NCI-H345 treated with DMSO at 0.1 percent for 48 hours (cell line): ENCODE measurements around the gene PCSK1.
"Not testable (repeated sequence)": the region's sequence is repeated elsewhere in the genome, so short reads cannot be mapped to it uniquely, and the experiment has no call there.

Experiments
- DNase-seq: peaks from one replicate; lab custom pipeline; 2025; ENCODE audit not compliant: unreplicated experiment; lab: John Stamatoyannopoulos, UW

PCSK1 gene

DNA sequence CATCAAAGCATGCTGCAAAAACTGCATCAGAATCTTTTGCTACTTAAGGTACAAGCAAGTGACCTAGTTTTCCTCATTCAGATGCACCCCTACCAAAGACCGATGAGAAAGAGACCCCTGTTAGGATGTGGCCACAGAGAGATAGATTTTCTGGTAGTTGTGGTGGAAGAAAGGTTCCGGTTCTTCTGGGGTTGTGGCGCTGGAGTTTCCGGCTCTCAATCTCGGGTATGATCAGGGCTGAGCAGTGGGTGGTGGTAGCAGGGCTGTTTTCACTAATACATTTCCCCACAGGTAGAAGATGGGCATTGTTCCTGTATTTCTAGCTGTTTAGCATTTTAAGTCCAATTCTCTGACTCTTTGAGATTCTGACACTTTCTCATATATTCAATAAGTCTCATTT lies 58.4 kb downstream of the PCSK1 start:
- DNase-seq = no peak

DNA sequence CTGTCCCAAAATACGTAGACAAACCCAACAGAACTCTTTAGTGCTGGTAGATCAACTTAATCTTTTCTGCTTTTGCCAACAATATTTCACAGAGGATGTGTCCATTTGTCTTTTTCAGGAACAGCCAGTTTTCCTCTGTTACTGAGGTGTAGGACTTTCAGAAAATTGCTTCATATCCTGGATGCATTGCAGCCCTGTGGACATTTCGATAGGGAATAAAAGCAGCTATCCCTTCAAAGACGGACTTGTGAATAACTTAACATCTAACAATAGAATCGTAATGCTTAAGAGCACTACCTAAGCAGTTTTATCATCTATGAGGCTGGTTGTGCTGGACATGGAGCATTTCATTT lies 59.7 kb downstream of the PCSK1 start:
- DNase-seq = no peak

DNA sequence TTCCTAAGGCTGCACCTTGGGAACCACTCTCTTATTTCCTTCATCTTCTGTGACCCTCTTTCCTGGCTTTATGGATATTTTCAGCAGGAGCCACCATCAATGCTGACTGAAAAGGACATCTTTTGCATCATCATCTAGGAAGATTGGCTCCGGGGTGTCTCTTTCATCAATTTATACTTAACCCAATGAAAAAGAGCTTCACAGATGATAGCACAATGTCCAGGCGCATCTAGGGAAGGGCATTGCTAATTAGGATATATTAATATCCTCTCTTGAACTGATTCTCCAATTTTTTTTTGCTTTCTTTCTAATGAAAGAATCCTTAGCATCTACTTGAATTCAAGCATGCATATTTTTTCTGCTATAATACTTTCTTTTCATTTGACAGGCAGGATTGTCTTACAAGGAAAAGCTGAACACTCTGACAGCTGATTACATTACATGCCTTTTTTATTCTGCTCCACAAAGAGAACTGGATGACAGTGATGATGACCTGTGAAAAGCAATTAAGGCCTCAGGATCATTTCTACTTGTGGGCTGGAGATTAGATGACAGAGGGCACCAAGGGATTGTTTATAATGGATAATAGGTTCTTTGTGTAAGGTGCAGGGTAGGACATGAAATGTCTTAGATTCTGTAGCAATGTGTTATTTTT lies 60.2 kb downstream of the PCSK1 start:
- no peak for DNase-seq

DNA sequence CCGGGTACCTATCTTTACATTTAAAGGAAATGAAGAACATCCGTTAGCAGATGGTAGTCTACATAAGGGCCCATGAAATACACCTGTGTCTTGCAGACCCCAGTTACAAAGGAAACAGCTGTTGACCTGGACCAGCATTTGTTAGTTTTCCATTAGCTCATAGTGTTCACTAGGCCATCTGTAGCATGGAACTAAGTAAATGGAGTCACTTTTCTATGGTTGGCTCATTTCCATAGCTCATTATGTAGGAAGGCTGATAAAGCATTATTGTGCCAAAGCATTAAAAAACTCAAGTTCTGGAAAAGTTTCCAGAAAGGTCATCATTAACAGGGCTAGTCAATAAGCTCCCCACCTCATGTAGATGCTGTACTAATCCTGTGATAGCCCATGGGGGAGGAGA lies 62.1 kb downstream of the PCSK1 start:
- DNase-seq = no peak

DNA sequence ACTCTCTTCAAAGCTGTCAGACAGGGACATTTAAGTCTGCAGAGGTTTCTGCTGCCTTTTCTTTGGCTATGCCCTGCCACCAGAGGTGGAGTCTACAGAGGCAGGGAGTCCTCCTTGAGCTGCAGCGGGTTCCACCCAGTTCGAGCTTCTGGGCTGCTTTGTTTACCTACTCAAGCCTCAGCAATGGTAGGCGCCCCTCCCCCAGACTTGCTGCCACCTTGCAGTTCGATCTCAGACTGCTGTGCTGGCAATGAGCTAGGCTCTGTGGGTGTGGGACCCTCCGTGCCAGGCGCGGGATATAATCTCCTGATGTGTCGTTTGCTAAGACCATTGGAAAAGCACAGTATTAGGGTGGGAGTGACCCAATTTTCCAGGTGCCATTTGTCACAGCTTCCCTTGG lies 65.7 kb downstream of the PCSK1 start:
- not testable (repeated sequence) for DNase-seq

DNA sequence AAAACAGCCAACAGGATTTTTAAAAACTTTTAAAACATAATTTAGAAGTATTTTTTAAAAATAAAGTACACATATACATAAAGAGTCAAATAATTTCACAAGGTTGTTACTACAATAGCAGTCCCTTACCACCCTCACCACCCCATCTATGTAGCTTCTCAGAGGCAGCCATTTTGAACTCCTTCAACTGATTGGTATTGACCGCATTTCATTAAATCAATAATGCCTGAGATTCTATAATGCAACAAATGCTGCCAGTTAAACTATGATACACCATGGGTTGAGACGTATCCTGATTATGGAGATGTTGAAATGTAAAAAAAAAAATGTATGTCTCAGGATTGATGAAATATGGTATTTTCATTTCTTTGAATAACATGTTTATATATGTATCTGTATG lies 78.8 kb downstream of the PCSK1 start:
- no peak for DNase-seq

DNA sequence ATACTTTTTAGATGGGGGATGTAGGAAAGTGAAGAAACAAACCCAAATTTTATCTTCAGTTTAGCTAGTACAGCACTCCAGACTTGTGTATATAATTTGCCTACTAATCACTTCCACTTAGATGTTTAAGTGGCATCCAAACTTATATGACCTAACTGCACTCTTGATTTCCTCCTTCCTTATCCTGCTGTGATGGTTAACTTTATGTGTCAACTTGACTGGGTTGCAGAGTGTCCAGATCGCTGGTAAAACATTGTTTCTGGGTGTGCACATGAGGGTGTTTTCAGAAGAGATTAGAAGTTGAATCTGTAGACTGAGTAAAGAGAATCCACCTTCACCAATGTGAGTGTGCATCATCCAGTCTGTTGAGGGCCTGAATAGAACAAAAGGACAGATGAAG lies 79.8 kb downstream of the PCSK1 start:
- no peak for DNase-seq

DNA sequence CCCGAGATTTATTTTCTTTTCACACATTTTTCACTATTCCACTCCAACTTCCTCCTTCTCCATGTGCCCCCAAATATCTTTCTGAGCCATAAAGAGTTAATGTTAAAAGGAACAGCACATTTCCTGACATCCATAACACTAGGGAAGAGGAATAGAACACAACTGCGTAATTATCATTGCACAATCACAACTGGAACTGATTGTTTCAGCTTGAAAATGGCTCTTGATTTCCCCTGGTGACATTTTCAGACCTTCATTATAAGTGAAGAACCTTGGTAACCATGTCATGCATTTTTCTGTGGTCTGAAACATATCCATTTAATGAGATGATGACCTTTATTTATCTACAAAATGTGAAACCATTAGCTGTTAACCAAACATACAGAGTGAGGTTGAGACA lies 82.4 kb downstream of the PCSK1 start:
- no peak for DNase-seq

DNA sequence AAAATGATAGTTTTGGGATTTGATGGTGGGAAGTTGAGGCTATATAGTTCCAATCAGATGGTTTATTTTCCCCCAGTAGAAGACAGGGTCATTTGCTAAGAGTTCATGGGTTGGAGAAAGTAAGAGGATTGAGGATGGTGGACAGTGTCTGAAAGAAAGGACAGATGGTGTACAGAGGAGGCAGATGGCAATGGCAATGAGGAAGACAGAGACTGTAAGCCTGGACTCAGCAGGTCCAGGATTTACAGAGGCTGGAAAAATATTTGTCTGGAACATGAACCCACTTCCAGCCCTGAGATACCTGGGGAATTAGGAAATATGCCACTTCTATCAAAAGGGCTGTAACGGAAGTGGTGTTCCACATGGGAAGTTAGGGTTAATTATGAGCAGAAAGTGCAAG lies 84.5 kb downstream of the PCSK1 start:
- no peak for DNase-seq

DNA sequence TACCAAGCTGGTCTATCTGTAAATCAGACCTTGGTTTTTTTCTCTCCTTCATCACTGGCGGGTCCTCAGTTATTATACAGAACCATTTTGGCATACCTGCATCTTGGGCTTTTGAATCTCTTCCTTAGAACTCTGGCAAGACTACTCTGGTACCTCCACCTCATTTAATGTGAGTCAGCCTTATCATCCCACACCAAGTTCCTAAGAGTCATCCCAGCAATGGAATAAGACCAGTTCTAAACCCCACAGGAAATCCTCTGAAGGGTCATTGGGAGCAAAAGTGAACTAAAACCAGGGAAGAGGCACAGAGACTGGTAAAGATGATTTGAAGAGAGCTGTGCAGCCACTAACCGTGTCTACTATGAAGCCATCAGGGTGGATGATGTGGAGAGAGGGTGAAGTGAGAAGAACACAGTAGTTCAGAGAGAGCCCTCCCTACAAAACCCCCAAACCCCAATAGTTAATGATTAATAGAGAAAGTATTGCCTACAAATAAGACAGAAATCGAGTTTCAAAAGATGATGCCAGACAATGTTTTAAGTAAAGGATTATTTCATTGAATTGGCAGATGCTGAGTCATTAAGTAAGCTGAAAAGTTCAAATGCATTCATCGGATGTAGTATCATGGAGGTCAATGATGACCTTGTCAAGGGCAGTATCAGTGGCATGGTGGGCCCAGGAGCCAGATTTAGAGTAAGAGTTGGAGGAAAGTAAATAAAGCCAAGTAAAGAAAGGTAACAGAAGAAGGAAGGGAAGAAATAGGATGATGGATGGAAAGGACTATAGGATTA lies 85.4 kb downstream of the PCSK1 start:
- DNase-seq = no peak

DNA sequence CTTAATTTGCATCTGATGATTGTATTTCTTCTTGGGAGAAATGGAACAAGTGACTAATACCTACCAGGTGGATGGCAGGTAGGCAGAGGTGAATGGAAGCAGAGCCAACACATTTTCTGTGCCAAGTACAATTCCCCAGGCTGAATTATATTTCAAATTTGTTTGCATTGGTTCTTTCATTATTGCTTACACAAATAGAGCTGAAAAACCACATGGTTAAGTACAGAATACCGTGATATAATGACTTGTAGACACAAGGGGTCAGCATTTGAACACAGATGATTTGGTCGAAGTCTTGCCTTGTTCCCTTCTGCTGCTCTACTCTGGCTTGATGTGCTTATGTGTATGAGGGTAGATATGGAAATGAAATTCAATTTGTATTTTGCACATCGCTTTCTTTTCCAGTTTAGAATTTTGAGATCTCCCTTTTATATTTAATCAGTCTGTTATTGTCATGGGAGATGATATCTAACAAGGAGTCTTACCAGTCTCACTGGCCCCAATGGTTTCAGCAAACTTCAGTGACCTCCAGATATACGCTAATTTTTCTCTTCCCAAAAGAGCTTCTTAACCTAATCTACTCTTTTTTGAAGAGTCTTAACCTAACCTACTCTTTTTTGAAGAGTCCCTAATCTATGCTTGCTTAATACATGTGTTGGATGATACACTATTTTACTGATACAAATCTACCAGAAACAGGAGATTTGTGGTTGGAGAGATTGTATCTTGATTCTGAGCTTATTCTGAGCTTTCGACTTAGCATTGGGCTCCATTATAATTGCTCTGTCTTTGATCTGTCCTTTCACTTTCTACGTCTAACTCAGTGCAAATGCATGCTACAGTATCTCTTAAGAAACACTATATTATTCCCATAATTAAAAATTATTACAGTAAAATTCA lies 88.1 kb downstream of the PCSK1 start:
- peak; percentile 54 for DNase-seq

DNA sequence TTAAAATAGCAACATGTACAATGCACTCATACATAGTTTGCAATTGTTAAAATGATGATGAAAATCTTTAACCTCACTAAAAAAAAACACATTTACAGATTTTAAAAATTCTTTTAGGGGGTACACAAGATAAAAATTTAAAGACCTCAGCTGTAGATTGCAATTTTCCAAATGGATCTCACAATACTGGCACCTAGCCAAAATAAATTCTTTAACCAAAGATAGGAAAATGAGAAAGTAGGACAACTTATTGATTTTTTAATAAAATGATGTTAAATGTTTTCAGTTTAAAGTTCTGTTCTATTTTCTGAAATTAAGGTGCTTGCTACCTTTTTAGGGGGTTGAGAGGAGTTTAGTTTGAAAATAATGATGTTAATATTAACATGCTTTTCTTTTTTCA lies 90.0 kb downstream of the PCSK1 start:
- DNase-seq = no peak

DNA sequence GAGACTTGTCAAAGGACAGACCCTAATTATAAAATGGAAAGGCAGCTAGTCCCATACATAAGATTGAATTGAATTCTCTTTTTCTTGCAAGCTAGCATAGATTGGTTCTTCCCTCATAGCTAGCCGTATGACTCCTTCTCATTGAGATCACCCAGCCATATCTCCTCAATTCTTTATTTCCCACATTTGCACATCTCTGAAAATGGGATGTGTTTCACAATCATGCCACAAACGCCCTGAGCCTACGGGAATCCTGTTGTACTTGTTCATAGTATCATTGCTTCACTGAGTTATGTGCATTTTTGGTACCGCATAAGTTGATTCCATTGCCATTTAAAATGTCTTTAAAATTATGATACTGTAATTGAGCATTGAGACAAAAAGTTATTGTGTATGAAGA lies 90.5 kb downstream of the PCSK1 start:
- DNase-seq = no peak
